NCI-H460 (cell line): Measurements from ENCODE around the gene AP3B1. TPM values are rescaled to one million over a fixed set of nuclear protein-coding genes. Genes with fewer than 3 reads are reported as not detected.

Experiments
- DNase-seq: peaks from one replicate; pipeline ENCODE4 v3.0.0-alpha.2; 2016; ENCODE audit warnings: low read depth; ENCODE audit errors: extremely low read depth
- total RNA-seq: library from RNA; depleted of rRNA; stranded (reverse); fragments of >200 nt; shearing (Covaris generic); gene quantifications from 2 replicates; pipeline ENCODE4 v1.2.3, GENCODE V29; 2014

AP3B1 gene
- total RNA-seq, 1 experiment from 2014 or later, result 66.3 TPM

DNA sequence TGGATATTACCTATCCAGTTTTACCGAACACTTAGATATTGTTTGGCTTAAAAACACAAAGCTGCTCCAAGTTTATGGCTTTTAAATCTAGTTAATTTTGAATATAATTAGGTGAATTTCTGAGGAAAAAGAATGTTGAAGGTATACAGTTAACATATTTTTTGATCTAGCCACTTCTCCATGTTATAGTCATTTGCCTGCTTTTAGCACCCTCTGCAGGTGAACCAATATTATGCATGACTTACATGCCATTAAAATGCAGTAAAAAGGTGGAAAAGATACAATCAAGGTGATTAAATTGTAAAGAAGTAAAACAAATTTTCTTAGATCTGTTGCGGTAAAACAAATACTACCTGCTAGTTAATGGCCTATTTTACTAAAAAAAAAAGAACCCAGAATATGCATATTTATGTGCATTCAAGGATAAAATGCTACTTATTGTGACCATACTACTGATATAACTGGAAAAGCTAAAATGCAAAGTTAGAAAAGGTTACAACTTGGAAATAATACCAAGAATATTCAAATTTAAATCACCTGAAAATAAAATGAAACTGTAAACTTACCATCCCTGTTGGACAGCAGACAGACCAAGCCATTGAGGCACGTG lies 132.1 kb downstream of the AP3B1 start:
- DNase-seq, result peak; percentile 24

DNA sequence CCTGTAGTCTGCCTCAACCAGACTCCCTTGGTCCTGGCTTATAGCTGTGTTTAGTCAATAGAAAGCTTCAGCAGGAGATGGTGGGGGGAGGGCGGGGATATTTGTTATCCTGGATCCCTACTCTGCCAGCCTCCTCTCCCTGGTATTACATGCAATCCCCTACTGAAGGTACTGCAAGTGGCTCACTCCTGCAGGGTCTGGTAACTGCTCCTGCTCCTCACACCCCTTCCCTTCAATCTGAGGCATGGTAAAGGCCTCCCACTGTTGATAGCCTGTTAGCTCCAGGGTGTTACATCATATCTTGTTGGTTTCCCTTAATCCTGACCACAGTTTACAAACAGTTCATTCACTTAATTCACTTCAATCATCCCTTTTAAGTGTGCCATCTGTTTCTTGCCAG lies 137.5 kb downstream of the AP3B1 start:
- DNase-seq, result no peak

DNA sequence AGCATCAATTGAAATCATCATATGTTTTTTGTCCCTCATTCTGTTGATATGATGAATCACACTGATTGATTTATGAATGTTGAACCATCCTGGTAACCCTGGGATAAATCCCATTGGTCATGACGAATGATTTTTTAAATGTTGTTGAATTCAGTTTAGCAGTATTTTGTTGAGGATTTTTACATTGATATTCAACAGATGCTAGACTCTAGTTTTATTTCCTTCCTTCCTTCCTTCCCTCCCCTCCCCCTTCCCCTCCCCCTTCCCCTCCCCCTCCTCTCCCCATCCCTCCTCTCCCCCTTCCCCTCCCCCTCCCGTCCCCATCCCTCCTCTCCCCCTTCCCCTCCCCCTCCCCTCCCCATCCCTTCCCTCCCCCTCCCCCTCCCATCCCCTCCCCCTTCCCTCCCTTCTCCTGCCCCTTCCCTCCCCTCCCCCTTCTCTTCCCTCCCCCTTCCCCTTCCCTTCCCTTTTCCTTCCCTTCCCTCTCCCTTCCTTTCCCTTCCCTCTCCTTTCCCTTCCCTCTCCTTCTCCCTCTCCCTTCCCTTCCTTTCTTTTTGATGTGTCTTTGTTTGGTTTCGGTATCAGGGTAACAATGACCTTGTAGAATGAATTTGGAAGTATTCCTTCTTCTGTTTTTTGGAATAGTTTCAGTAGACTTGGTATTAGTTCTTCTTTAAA lies 142.8 kb downstream of the AP3B1 start:
- no peak for DNase-seq

DNA sequence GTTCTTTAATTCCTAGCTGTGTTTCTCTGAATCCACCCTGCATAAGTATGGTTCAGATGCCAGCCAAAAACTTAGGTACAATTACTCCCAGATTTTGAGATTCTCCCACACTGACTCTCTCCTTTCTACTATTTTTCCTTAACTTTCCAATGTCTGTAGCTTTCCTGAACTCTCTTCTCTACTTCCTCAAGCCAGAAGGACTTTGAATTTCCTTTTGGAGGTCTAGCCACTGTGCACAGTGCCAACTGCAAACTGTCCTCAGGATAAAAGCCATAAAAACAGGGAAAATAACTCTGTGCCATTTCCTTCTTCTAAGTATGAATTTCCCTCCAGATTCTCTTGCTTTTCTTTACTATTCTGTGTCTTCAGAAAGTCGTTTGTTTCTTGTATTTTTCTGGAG lies 157.2 kb downstream of the AP3B1 start:
- DNase-seq, result no peak

DNA sequence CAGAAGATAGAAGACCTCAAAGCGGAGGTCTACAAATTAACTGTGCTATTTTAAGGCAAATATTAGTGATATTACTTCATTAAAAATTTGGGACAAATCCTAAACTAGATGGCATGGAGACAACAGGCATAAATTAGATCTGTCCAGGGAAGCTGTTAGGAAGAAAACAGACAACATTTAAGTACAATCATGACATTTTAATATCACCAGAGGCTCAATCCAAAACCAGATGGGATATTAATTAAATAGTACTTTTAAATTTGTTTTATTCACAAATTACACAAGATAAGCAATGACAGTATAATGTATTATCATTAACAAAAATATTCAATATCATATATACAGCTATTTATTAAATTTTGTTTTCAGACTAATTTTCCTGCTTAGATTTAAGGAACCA lies 161.1 kb downstream of the AP3B1 start:
- no peak for DNase-seq

DNA sequence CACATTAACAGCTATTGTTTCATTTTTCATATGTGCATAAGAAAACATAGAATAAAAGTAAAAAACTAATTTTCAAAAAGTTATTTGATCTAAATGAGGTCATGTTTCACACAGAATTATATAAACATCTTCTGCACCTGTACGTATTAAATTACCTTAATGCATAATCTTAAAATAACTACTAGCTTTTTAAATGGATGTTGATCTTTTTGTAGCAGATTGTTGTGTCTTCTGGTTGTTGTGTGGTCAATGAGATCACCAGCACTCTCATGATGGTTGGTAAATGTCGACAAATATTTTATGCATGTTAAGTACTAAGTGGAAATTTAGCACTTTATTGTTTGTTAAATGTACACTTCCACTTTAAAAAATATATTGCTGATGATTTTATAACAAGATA lies 162.0 kb downstream of the AP3B1 start:
- DNase-seq, result no peak

DNA sequence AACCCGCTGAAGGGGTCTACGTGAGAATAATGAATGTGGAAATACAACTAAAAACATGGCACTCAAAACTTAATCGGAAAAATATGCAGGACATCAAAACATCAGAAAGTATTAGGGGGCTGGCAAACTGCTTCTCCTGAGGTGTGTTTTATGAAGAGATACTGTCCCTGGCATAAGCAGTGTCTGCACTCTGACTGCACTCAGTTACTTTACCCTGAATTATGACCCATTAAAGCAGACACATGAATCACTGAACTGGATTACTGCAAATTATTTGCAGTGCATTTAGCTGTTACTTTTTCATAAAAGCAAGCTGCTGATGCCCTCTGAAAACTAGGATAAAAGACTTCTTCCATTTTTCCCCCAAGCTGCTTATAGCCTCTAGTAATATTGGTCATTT lies 164.9 kb downstream of the AP3B1 start:
- no peak for DNase-seq

DNA sequence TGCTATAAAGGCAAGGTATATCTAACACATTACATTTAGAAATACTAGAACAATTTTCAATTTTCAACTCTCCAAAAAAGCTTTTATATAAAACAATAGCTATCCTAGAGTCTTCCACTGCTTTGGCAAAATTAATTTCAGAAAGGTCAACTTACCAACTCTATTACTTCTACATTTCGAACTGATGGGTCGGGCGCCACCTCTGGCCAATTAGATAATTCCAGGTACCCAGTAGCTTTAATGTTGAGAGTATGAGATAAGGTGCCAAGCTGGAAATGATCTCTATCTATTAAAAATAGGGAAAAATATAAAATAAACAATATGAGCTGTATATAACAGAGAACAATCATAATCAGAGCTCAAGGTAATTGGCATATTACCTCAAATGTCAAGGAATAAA lies 166.6 kb downstream of the AP3B1 start:
- DNase-seq, result peak; percentile 11

DNA sequence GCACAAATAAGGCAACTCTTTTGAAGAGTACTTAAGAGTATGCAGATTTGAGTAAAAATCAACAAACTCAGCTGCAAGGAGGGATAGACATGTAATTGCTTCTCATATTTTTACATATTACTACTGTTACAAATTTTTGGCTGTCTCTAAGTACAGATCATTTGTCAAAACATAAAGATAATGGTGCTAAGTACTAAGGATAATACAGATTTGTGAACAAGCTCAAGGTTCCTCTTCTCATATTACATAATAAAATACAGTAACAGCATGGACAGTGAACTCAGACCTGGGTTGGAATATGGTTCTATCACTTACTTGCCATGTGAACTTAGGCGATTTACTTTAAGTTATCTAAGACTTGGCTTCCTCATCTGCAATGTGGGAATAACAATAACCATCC lies 168.0 kb downstream of the AP3B1 start:
- DNase-seq, result no peak

DNA sequence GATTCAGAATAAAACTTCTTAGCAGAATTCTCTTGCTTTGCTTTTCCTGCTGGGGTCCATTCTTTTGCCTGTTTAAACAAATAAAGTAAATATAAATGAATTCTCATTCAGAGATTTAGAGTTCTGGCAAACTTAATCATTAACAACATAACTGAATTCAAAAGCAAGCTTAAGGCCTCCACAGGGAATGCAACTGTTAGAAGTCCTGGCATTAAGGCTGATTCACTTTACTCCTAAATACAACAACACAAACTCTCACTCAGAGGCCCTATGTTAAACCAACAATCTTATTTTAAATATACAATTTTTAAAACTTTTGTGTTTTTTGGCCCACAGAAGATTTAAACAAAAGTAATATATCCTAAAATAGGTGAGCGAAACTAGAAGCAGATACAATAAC lies 178.3 kb downstream of the AP3B1 start:
- DNase-seq, result no peak

DNA sequence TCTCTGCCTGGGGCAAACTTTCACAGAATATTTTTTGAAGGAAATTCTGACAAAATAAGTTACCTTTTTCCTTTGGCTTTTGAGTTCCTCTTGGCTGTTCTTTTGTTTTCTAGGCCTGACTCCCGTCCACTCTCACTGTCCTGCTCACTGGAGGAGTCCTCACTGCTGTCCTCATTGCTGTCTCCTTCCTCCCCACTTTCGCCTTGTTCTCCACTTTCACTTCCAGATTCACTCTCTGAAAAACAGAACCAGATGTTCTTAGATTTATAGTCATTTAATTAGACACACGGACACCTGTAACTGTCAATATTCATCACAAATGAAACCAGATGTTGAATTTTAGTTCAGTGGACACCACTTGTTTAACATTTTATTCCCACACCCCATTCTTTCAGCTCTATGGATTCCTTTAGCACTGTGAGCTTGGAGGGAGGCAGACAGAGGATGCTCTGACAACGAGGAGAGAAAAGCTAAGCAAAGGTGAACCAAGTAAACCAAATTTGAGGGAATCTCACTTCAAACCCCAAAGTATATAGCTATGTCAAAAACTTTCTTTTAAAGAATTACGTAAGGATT lies 180.7 kb downstream of the AP3B1 start:
- no peak for DNase-seq

DNA sequence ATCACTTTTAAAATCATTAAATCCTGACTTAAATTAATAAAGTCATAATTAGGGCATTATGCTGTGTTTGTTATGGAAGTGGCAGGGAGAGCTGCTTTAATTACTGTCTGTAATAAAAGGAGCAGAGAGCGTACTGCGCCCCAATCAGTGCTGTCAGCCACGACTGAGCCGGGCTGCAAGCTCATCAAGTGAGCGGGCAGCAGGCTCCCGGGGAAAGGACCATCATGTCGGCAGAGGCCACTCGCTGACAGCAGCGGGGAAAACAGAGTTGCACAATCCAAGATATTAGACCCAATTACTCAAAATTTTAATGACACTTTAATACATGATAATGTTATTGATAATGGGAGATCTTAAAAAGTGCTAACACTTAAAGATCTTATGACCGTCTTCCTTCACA lies 181.6 kb downstream of the AP3B1 start:
- DNase-seq, result no peak

DNA sequence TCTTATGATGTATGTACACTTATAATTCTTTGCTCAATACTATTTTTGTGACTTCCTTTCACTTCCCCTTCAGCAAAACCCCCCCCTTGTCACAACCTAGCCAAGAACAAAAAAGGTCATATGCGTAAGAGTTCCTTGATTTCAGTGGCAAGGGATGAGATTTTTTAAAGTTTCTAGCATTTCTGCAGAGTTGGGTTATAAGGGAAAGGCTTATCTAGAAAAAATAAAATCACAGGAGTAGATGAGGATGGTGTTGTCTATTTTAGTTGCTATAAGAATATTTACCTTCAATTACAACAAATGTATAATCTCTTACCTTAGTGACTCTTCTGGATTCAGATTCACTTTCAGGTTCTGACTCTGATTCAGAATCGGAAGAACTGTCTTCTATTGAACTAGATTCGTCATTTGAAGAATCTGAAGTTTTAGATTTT lies 184.6 kb downstream of the AP3B1 start:
- DNase-seq, result no peak

DNA sequence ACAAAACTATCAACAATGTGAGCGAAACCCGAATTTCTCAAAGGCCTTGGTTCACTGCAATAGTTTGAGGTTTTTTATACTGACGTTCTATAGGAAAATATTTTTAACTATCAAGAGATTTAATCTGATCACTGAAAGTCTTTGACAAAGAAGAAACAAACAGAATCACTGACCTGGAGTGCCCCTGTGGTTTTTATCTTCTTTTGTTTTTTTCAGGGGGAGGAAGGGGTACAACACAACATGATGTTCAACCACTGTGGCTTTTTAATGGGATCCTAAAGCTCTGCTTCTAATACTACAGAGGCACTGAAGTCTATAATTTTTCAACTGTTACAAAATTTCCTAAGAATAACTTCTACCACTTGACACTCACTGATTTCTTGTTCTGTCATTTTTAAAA lies 185.9 kb downstream of the AP3B1 start:
- no peak for DNase-seq

DNA sequence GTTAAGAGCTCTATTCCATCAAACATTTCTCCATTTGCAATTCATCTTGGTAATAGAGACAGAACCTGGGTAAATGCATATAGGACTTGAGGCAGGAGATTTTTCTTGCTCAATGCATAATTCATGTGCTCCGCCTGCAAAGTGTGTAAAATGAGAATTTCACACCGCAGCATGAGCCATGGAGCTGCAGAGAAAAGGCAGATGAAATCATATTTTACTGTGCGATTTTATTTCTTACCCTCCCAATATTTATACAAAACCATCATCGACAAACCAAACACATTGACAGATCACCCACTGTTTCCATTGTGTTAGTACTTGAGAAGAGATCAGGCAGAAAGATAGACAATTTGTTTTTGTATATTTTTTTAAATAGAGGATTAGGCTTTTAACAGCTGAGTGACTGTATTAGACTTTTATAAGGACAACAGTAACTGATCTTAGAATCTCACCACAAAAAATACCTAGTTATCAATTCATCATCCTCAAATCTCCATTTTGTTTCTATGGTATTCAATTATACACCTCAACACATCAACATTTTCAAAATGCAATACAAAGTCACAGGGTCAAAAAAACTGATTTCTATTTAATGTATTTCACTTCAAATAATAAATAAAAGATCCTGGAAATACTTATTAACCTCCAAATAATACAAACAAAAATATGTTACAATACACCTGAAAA lies 191.1 kb downstream of the AP3B1 start:
- no peak for DNase-seq

DNA sequence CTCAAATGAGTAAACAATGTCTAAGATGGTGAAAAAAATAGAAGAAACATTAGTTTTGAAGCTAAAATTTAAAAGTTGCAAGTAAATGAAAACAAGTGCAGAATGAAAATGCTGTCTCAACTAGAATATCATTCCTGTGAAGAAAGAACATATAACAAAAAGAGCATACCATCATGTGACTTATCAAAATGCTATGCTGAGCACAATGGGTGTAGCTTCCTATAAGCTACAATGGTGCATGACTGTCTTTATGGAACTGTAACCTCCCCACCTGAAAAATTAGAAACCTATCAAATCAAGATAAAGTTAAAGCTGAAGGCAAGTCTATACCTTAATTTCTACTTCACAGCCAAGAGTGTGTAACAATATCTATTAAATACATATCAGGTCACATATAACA lies 192.0 kb downstream of the AP3B1 start:
- no peak for DNase-seq

DNA sequence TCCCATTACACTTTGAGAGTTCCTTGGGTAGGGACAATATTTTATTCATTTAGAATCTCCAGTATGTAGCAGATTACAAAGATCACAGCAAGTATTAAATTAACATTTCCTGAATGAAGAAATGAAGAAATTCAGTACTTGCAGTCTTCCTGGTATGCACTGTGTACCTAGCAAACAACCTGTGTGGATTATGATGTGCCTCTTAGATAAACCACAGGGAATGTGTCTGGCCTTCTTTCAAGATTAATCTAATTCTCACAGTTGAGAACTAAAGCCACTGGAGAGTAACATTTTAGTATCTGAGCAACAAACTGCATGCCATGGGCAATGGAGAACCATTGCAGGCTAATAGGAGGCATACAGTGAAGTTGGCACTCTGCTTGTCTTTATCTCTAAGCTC lies 199.4 kb downstream of the AP3B1 start:
- DNase-seq, result no peak

DNA sequence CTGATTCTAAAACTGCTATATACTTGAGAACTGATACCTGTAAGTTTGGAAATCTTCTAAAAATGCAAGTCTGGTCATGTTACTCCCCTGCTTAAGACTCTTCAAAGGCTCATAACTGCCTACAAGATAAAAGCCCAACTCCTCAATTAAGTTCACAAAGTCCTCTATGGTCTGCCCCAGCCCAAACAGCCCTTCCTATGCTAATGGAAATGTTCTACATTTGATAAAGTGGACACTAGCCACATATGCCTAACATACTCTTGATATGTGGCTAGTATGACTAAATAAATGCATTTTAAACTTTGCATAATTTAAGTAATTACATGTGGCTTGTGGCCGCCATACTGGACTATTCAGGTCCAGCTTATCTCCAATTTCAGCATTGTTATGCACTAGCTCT lies 204.5 kb downstream of the AP3B1 start:
- no peak for DNase-seq

DNA sequence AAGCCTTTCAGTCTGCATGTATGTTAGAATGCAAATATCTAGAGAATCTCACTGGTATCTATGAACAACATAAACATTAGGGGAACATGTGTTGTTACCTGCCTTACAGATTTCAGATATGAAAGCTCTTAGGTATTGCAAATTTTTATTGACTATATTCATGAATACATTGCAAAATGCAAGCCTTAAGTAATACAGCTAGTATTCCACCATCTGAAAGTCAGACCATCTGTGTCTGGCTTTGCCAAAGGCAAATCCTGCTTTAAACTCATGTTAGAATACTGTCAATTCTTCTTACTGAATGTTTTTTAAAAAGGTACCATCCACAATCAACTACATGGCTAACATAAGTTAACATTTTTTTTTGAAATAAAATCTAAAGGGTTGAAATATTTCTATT lies 215.6 kb downstream of the AP3B1 start:
- DNase-seq, result no peak

DNA sequence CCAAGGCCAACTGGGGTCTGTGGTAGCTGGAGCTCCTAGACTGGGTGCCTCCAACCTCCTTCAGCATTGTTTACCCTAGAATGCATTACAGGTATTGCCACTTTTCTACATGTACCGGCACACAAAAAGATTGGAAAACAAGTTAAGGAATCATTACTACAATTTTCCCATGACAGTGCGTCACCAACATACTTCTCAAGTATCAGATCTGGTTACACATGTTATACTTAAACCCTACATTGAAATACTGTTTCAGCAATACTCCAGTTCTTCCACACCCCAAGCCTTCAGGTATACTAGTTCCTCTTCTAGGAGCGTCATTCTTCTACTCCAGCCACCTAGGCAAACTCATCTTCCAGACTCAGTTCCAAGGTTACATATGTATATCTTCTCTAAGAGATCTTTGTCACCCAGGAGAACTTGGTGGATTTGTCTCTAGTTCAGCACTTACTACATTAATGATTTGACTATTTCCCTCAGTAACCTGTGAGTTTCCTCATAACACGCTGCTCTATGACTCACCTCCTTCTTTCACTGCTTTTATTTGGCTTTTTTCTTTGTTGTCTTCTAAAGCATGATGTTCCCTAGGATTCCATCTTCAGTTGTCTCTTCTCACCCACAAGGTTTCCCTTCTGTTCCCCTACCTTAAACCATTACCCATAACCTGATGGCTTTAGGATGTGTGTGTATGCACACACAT lies 217.0 kb downstream of the AP3B1 start:
- no peak for DNase-seq

DNA sequence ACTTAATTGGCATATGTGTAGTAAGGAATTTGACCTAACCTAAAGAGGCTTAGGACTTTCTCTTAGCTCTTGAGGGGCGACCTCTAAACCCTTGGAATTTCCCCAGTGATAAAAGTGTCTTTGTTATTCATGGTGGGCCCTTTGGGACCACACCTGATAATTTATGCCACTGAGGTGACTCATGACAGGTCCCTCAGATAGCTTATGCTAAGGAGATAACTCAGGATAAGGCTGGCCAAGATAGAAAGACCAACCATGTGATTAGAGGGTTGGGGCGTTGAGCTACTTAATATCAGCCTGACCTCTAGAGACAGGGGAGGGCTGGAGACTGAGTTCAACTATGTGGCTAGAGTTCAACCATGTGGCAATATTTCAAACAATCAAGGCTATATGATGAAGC lies 218.1 kb downstream of the AP3B1 start:
- DNase-seq, result no peak
